Middle frontal gyrus (tissue), 1 donor: ENCODE results near the gene ULBP2.
"Not testable (repeated sequence)": the region's sequence is repeated elsewhere in the genome, so short reads cannot be mapped to it uniquely, and the experiment has no call there.

Source experiments
- DNase-seq: peaks from one replicate; pipeline ENCODE4 v3.0.0-alpha.2; 2015; ENCODE audit warnings: low spot score; ENCODE audit errors: extremely low spot score

Gene ULBP2

DNA sequence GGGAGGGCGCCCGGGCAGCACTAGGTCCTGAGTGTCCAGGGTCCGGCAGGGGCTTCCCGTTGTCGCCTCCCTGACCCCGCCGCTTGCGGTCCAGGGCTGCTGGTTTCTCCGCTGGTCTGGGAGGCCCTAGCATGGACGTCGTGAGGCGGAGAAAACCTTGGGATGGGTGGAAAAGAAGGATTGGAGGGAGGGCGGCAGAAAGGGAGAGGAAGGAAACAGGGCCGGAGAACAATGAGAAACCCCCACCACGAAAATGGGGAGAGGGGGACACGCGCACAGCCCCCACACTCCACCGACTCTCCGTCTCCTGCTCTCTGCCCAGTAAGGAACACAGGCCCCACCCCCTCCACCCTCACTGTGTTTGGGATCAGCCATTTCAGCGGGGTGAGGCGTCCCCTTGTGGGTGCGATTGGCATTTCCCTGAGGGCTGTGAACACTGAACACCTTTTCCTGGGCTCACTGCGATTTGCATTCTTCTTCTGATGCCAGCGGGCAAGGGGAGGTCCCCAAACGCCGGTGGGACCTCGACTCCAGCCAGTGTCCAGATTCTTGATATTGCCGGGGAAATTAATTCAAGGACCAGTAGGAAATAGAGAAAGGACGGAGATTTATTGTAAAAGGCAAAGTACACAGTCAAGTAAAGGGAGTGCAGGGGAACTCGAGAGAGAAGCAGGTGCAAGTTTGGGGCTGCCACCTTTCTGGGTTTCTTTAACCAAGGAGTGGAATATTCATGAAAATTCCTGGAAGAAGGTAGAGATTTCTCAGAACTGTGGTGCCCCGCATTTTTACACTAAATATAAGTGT is 15.6 kb upstream of the ULBP2 start:
- peak; percentile 29 for DNase-seq

DNA sequence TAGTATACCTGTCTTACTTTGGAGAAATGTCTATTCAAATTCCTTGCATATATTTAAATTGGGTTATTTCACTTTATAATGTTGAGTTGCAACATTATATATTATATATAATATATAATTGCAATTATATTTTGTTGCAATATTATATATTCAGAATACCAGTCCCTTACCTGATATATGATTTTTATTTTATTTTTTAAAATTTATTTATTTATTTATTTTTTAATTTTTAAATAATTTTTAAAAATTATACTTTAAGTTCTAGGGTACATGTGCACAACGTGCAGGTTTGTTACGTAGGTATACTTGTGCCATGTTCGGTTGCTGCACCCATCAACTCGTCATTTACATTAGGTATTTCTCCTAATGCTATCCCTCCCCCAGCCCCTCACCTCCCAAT is 14.8 kb upstream of the ULBP2 start:
- DNase-seq = not testable (repeated sequence)

DNA sequence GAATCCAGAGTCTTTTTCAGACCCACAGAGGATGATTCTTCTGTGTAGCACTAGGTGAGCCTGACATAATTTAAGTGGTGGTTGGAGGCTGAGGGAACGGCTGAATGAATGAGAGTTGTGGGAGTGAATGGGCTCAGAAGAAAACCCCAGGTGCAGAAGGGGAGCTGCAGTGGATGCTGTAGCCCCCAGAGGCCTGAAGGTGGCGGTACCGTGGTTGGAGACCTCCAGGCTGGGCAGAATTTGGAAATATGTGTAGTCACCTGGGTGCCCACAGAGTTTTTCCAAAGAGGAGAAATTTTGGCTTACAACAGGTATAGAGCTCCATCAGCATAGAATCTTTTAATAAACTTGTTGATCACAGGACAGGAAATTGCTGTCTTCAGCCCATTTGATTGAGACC is 12.4 kb upstream of the ULBP2 start:
- no peak for DNase-seq

DNA sequence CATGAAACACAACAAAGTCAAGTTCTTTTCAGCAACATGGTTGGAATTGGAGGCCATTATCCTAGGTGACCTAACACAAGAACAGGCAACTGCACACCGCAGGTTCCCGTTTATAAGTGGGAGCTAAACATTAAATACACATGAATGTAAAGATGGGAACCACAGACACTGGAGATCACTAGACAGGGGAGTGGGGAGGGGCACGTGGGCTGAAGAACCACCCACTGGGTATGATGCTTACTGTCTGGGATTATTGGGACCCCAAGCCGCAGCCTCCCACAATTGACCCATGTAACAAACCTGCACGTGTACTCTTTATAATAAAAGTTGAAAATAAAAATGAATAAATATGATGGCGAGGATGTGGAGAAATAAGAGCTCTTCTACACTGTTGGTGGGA is 10.3 kb upstream of the ULBP2 start:
- DNase-seq = no peak

DNA sequence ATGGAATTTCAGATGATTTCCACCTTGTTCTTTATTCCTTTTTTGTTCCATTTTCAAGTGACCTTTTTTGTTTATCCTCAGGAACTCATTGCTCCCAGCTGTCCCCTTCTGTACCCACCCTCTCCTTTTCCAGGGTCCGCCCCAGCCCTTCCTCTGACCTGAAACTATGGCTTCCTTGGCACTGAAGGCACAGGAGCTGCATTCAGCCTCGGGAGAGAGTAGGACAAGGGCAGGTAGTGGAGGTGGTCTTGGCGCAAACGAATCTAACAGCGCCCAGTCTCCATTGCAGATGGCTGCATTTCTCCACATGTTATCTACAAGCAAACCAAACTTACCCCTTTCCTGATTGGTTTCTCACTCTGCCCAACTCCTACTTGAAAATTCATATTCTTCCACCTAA is 8.8 kb upstream of the ULBP2 start:
- DNase-seq = no peak

DNA sequence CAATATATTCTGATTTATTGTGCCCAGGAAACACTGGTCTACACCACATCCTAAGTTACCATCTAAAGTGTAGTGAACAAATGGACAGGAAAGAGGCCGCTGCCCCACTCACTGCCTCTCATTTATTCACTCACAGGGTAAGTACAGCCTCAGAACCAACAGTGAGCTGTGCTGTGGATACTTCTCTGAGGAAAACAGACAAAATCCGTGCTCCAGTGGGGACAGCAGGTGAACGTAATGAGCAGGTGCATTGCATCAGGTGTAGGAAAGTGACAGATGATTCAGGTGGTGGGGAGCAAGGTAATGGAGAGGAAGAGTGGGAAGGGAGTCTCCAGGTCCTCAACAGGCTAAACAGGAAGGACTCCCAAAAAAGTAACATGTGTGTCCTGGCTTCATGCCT is 8.4 kb upstream of the ULBP2 start:
- DNase-seq = no peak

DNA sequence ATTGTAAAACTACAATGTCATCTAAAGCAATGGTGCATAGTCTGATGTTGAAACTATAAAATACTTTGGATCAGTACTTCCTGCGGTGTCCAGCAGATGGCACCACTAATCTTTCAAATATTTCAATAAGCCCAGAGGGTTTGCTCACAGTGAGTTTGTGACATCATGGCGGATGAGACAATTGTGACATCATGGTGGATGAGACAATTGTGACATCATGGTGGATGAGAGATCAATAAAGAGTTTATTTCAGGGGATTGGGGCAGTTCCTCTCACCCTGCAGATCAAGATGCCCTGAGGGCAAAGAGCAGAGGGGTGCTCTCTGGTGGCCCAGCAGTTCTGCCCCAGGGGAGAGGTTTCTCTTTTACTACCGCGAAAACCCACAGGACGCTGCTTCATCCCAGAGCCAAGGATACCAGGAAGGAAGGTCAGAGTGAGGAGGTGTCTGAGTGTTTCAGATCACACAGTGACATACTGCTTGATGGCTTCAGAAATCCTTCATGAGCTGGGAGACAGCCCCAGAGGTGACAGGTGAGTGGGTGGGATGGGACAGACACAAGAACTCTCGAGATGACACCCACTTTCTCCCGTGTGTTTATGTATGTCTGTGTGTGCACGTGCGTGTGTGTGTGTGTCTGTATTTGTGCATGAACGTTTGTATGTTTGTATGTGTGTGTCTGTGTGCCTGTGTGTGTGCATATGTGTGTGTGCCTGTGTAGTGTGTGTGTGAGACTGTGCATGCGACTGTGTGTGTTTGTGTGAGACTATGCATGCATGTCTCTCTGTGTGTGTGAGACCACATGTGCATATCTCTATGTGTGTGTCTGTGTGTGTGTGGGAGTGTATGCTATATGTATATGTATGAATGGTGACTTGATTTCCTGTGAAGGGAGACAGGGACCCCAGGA is 7.3 kb upstream of the ULBP2 start:
- DNase-seq = peak; percentile 66

DNA sequence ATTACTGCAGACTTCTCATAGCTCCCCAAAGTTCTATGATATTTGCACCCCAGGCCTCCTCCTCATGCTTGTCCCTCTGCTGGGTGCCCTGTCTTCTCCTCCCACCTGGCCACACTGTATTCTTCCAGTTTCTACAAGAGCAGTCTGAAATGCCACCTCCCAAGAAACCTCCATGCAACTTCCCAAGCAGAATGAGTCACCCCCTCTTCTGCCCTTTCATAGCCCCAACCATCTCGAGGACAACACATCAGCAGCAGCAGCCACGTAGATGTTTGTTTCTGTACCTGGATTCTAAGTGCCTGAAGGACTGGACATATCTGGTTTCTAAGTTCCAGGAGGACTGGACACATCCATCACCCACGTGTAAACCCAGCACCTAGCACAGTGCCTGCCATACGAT is 6.6 kb upstream of the ULBP2 start:
- DNase-seq = no peak

DNA sequence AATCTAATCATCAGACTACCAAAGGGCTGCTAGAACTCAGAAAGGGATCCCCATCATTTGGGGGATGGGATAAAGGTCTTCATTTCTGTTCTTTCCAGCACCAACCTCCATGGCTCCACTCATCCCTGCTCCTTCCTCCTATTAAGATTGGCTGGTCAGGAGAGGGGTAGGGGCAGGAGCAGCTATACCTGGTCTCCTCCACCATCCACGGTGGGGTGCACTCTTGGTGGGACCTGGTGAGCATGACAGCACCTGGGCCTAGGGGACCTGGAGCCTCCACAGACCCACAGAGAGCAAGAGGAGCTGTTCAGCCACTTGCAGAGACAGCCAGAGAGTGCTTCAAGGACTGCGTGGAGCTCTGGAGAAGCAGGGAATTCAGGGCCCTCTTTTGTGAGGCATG is 6.1 kb upstream of the ULBP2 start:
- no peak for DNase-seq

DNA sequence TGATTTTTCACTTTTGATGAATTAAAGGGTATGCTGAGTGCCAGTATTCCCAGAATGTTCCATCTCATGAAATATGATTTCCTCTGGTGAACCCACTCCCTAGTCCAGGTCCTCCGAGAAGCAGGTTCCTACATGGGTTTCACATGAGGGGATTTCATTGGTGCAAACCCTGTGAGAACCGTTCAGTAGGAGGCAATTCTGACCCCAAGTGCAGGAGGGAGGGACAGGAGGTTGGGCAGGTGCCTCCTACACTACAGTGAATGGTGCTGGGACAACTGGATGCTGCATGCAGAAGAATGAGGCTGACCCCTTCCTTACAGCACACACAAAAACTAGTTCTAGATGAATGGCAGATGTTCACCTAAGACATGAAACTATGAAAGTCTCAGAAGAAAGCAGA is 5.1 kb upstream of the ULBP2 start:
- no peak for DNase-seq

DNA sequence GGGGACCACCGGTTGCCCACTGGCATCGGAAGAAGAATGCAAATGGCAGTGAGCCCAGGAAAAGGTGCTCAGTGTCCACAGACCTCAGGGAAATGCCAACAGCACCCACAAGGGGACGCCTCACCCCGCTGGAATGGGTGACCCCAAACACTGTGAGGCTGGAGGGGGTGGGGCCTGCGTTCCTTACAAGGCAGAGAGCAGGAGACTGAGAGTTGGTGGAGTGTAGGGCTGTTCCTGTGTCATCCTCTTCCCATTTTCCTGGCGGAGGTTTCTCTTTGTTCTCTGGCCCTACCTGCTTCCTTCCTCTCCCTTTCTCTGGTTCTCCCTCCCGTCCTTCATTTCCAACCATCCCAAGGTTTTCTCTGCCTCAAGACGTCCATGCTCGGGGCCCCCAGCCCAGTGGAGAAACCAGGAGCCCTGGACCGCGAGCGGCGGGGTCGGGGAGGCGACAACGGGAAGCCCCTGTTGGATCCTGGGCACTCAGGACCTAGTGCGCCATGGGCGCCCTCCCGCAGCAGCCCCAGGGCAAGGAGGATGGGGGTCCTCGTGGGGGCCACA is 3.7 kb upstream of the ULBP2 start:
- DNase-seq = not testable (repeated sequence)

DNA sequence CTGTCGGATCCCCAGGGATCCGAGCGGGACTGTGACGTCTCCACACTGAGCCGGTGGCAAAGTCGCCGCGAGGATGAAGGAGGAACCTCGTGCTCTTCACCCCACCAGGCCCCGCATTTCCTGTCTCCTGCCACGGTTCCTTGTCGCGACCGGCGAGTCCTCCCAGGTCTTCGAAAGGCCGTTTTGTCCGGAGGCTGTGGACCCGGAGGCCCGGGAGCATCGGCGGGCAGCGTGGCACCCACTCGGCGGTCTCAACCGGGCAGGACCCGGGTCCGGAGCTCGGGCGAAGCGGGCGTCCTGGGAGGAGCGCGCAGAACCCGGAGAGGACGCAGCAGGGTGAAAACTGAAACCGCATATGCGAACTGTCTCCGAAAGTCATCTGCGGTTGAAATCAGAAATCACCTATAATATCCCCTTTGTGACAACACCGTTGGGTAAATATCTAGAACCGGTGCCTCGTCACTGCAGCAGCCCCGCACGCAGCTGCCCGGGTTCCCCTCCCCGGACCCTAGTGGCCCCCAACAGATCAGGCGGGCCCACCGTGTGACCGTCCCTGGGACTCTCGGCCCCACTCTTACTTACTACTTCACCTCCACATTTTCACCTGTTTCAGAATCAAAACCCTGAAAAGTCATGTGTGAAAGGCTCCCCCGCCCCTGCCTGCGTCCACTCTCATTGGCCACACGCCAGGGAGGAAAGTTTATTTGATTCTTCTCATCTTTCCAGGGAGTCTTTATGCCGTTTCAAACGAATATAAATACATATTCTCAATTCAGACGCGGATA is 3.1 kb upstream of the ULBP2 start:
- DNase-seq = no peak

DNA sequence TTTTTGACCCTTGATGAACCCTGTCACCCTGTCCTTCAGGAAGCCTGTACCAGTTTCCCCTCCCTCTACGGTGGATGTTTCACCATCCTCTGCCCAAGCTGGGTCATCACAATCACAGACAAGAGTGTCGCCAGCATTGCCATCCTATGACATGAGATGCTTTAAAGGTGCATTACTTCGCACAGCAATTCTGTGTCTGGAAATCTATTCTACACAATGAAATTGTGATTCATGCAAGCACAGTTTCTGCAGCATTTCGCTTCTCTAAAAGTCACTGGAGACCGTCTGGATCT is 2.5 kb upstream of the ULBP2 start:
- no peak for DNase-seq

DNA sequence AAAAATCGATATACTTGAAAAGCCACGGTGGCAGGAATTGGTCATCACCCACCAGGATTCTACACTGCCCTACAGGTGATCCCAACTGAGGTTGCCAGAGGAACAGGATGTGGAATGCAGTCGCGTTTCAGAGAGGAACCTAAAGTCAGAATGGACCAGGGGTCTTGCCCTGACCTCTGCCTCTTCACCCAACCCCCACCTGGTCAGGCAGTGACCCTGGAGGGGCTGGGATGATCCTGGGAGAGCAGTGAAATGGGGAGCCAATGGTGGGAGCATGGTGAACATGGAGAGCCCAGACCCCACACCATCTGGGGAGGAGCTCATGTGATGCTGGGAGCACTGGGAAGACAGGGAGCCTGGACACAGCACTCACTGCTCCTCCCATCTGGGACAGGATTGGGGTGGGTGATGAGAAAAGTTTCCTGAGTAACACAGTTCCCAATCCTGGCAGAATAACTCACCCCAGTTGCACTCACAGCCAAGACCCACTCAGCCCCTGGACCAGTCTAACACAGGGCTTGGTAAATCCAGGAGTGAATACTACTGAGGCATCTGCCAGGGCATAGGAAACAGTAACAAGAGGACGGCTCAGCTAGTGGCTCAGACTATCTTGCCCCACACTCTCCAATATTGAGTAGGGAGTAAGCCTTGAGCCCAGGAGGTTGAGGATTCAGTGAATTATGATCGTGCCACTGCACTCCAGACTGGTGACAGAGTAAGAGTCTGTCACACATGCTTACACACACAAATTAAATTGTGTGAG is 1.7 kb upstream of the ULBP2 start:
- no peak for DNase-seq

DNA sequence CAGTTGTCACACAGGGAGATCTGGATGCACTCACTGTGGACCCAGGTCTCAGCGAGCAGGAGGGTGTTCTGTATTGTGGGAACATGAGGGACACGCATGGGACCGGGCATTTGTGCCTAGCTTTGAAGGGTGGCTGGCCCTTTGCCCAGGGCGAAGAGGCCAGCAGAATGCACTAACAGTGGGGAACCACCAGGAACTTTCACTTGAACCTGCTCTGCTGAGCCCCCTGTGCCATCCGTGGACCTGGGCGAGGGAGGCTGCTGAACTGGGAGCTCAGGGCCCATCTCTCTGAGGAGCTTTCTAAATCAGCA is 1.2 kb upstream of the ULBP2 start:
- no peak for DNase-seq

DNA sequence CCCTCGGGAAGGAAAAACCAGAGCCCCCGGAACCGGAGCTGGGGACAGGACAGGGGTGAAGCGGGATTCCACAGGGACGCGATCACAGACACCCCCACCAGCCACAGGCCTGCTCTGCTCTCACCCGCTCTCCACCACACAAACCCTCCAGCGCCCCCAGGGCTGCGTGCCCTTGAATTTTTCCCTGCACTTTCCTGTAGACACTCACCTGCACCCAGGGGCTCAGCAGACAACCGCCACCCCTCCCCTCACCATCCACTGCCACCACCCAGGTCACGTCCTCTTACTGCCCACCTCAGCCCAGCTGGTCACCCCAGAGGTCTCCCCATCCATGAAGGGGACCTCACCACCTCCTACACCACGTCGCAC is 631 bp downstream of the ULBP2 start:
- DNase-seq = no peak

DNA sequence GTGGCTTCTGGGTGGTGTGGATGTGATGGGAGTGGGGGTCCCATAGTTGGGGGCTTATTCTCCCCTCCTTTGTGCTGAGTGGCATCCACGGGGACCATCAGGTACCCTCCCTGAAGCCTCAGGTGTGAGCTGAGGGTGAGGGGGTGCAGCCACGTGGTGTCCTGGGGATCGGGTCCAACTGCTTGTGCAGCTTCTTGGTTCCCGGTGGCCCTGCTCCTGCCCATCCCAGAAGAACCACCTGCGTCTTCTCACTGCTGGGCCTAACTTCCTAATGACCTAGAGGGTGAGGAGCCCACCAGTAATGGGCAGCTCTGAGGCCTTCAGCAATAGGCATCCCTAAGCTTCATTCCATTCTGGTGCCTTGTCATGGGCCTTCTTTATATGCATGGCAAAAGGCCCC is 1.5 kb downstream of the ULBP2 start:
- DNase-seq = not testable (repeated sequence)

DNA sequence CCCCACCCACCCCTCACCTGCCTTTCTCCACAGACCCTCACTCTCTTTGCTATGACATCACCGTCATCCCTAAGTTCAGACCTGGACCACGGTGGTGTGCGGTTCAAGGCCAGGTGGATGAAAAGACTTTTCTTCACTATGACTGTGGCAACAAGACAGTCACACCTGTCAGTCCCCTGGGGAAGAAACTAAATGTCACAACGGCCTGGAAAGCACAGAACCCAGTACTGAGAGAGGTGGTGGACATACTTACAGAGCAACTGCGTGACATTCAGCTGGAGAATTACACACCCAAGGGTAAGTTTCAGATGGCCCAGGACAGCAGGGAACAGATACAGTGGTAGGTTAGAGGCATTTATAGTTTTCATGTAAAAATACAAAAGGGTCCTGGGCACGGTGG is 3.5 kb downstream of the ULBP2 start:
- not testable (repeated sequence) for DNase-seq

DNA sequence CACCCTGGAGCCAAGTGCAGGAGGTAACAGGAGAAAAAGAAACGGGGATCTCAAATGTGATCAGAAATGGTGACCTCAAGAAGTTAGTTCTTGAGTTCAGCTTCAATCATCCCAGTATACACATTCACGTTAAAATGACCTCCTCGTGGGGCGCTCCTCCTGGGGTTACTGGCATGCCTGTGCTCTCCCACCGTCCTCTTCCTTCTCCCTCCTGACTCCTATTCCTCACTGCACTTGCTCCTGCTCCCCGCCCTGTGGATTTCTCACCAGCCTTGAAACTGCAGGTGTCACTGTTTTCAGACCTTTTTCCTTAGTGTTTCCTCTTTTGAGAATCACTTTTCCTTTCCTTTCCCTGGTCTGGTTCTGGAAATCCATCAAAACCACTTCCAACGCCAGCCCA is 4.8 kb downstream of the ULBP2 start:
- not testable (repeated sequence) for DNase-seq

DNA sequence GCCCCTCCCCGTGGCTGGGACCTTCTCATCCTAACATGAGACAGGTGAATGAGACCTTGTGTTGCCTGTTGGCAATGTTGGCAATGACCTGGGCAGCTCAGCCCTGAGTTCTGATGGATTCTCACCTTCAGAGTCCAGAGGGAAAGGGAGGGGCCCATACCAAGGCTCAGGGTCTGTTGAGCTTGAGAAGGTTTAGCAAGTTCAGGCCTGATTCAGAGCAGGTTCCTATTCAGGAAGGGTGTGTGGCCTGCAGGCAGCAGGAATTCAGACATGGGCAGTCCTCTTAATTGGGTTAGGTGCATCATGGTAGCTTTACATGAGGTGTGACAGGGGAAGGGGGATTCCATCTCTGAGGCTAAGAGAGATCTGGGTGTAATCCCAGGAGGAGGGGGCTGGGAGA is 5.7 kb downstream of the ULBP2 start:
- not testable (repeated sequence) for DNase-seq

DNA sequence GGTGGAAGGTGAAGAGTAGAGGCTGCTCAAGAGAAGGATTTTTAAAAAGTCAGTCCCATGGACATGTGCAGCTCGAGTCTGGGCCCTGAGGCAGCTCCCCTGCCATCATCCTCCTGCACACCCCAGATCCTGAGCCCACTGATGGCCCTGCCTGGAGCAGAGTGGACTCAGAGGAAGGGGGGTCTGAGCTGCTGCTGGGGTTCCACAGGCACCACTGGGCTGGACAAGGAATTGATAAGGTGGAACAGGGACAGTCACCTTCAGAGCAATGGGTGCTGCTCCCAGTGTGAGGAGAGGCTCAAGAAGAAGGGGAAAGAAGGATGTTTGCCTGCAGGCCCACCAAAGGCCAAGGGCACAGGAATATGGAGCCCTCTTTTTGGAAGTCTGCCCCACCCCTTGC is 6.2 kb downstream of the ULBP2 start:
- no peak for DNase-seq
